OCI-LY1 (cell line): ENCODE results near the gene ST3GAL4.

Experiments used
- CTCF ChIP-seq: fragments of 200-600 bp; sonication (generic), shearing (Covaris generic); IDR thresholded peaks from 2 replicates; pipeline ENCODE4 v1.5.1; 2017; ENCODE audit warnings: mild to moderate bottlenecking, antibody characterized with exemption, low read length, moderate library complexity, mixed read lengths
- EZH2 ChIP-seq: fragments of 200-600 bp; sonication (generic), shearing (Covaris generic); IDR thresholded peaks from 2 replicates; pipeline ENCODE4 v1.8.0; 2017; ENCODE audit warnings: borderline replicate concordance, mixed run types, mild to moderate bottlenecking, antibody characterized with exemption, low read length, moderate library complexity, mixed read lengths

- TF ChIP-seq EZH2 (no peak), CTCF (no peak)
Observed at GRCh38 chr11:126413843-126414405, 58.4 kb downstream of the ST3GAL4 start.
